IPS-18c (cell line): ENCODE results near the gene VEGFB.
A peak's percentile ranks its signal among the peaks of the same experiment; 100 is the strongest.

Experiments used
- H3K4me3 ChIP-seq: 2 replicates; pipeline ENCODE4 v1.7.0; 2013; ENCODE audit warnings: low read depth, mild to moderate bottlenecking, low read length, moderate library complexity; ENCODE audit not compliant: insufficient read depth
- H3K9me3 ChIP-seq: one replicate; pipeline ENCODE4 v1.6.1; 2013; ENCODE audit warnings: mild to moderate bottlenecking, low read length, moderate library complexity; ENCODE audit not compliant: control insufficient read depth, insufficient read depth

Gene VEGFB

GRCh38 chr11:64281957-64282770 lies 47.8 kb downstream of the VEGFB start:
- H3K9me3 ChIP-seq, result no peaks in the 10 kb centered on the region
- no peak overlapping the region; the same call in 1 of the 2 replicates for H3K4me3 ChIP-seq

DNA sequence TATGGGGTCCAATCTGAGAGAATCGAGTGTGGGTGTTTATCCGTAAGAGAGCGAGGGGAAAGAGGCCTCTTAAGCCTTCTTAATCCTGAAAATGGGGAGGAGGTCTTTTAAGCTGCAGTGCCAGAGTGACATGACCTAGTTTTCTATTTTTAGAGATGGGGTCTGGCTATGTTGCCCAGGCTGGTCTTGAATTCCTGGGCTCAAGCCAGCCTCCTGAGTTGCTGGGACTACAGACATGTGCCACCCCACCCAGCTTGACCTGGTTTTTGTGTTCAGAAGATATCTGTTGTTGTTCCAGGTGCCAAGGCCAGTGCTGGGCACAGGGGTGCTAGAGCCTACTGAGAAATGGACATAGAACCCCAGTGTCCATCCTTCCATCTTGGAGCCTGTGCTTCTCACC lies 48.7 kb downstream of the VEGFB start:
- no peaks in the 10 kb centered on the region for H3K9me3 ChIP-seq
- no peak overlapping the region for H3K4me3 ChIP-seq

DNA sequence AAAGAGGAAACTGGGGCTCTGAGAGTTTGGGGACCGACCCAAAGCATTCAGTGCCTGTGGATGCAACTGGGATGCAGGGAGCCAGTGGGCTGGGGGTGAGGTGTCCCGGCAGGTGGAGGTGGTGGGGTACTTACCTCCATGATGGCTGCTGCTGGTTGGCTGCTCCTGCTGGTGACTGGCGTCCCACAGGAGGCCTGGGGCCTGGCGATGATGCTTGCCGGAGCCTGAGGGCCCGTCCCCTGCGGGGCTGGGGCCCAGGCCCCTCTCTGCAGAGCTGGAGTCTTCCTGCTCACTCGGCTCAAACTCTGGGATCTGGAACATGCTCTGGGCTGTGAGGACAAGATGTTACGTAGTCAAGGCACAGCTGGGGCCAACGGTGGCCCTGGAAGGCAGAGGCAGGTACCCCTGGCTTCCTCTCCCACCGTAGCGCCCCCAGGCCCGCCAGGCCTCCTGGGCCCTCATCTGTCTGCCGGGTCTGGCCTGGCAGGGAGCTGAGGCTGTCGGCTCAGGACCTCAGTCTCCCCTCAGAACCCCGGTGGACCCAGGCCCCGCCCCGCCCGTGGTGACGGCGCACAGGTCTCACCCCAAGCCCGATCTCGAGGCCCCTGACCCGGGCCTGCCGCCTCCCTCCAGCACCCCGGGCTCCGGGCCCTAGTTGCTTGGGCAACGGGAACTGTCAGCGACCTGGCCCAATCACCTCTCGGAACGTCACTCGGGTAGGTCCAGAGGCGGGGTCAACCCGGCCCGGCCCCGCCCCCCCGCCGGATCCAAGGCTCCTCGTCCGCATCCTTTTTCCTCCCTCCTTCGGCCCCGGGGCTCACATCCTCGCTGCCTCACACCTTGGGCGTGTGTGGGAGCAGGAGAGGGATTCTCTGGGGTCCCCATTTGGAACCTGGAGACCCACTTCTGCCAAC lies 49.9 kb downstream of the VEGFB start, which contains the start of gene BAD:
Gene BAD, minus strand, starts transcription at position 618 of the 914 bp plus-strand sequence. Its CDS starts 297 bp downstream, at position 321.
- no peaks in the 10 kb centered on the region for H3K9me3 ChIP-seq

DNA sequence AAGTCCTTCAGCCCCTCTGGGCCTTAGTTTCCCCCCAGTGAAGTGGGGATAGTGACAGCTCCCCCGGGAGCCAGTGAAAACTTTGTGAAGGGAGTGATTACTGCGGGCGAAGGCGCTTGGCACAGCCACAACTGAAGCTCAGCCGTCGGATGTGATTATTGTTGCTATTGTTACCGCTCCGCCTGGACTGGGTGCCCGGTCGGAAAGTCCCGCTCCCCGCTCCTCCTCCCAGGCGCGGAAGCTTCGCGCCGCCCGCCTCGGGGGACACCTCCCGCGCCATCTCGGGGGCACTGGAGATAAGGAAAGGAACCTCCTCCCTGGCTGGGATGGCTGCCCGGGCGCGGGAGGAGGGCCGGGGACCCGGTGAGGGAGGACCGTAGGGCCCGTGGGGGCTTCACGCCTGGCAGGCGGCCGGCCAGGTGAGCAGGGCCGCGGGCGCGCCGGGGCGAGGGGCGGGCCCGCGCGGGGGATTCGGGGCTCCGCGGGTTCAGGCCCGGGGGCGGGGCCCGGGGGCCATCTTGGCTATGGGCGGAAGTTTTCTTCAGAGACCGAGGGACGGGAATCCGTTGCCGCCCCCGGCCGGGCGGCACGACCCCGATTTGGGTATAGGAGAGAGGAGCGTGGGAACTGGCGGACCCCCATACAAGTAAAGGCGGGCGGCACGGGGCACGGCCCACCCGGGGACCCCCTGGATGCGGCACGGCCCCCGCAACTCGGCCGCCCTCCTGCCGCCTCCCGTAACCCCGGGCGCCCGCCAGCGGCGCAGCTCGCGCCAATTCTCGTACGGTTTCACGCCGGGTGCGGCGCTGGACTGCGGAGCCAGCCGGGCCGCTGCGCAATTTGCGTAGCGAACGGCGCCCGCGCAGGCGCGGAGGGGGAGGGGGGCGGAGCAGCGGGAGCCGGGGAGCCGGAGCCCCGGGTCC lies 50.8 kb downstream of the VEGFB start, which contains the start of gene GPR137:
Gene GPR137, plus strand, starts transcription at position 887 of the 923 bp plus-strand sequence. CDS start 677 bp downstream, outside the sequence.
- Histone ChIP-seq H3K4me3 (peak within 1 kb of the TSS; percentile 84), H3K9me3 (no peaks in the 10 kb centered on the region)

More for the DNA sequence above, 49.9 kb downstream of the VEGFB start, which contains the start of gene BAD:
- H3K4me3 ChIP-seq, result peak within 1 kb of the TSS; percentile 84

- H3K9me3 ChIP-seq, result no peaks in the 10 kb centered on the region
Observed at GRCh38 chr11:64285885-64286800, 51.8 kb downstream of the VEGFB start.

GRCh38 chr11:64286801-64287159 lies 52.4 kb downstream of the VEGFB start:
- H3K9me3 ChIP-seq, result no peaks in the 10 kb centered on the region
- H3K4me3 ChIP-seq, result no peak overlapping the region

More at GRCh38 chr11:64285885-64286800, 51.8 kb downstream of the VEGFB start:
- peak overlapping the region; percentile 84 for H3K4me3 ChIP-seq

- no peaks in the 10 kb centered on the region for H3K9me3 ChIP-seq
- H3K4me3 ChIP-seq, result no peak overlapping the region
Observed at GRCh38 chr11:64287676-64288352, 53.4 kb downstream of the VEGFB start.

DNA sequence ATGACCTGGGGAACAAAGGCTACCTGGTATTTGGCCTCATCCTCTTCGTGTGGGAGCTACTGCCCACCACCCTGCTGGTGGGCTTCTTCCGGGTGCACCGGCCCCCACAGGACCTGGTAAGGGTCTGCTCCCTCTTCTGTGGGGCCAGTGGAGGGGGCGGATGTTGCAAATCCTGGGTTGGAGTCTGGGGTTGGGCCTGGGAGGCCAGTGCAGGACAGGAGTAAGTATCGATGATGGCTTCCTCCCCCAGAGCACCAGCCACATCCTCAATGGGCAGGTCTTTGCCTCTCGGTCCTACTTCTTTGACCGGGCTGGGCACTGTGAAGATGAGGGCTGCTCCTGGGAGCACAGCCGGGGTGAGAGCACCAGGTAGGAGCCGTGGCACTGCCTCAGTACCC lies 54.0 kb downstream of the VEGFB start:
- Histone ChIP-seq H3K4me3 (no peak overlapping the region), H3K9me3 (no peaks in the 10 kb centered on the region)
